Progenitor cell of endocrine pancreas (in vitro differentiated cells): Measurements from ENCODE around the gene MTHFD2. TPM values are rescaled to one million over a fixed set of nuclear protein-coding genes. Genes with fewer than 3 reads are reported as not detected.

Experiments
- DNase-seq: peaks from one replicate; pipeline ENCODE4 v3.0.0; 2021; ENCODE audit warnings: low spot score; ENCODE audit not compliant: unreplicated experiment
- H3K27ac Mint-ChIP-seq: 2 replicates; pipeline ENCODE4 v1.8.0; 2021; ENCODE audit warnings: mild to moderate bottlenecking, moderate library complexity, mixed read lengths
- H3K27me3 Mint-ChIP-seq: 2 replicates; pipeline ENCODE4 v1.8.0; 2021; ENCODE audit warnings: mixed read lengths
- H3K36me3 Mint-ChIP-seq: 2 replicates; pipeline ENCODE4 v1.8.0; 2022; ENCODE audit warnings: mixed read lengths; ENCODE audit not compliant: insufficient read depth
- H3K4me1 Mint-ChIP-seq: 2 replicates; pipeline ENCODE4 v1.8.0; 2021; ENCODE audit warnings: low read depth, mixed read lengths
- H3K4me3 Mint-ChIP-seq: 2 replicates; pipeline ENCODE4 v1.8.0; 2021; ENCODE audit warnings: low read depth, mild to moderate bottlenecking, moderate library complexity, mixed read lengths
- H3K9me3 Mint-ChIP-seq: 2 replicates; pipeline ENCODE4 v1.8.0; 2021; ENCODE audit warnings: low read depth, mixed read lengths
- CTCF ChIP-seq: fragments of 200-600 bp; sonication (generic); IDR thresholded peaks from one replicate; pipeline ENCODE4 v1.5.0; 2021; ENCODE audit warnings: antibody characterized with exemption, mild to moderate bottlenecking; ENCODE audit not compliant: unreplicated experiment
- total RNA-seq: library from RNA; stranded (reverse); gene quantifications from 2 replicates; pipeline ENCODE4 v1.2.1, GENCODE V29; 2021

Gene MTHFD2
- total RNA-seq, 1 donor from 2014 or later, result 64.9 TPM

GRCh38 chr2:74264281-74264680 lies 65.9 kb downstream of the MTHFD2 start:
- H3K36me3 Mint-ChIP-seq, result peaks cover 1% of the 10 kb centered on the region
- H3K27me3 Mint-ChIP-seq, result peaks cover 3% of the 10 kb centered on the region
- no peak overlapping the region for H3K4me3 Mint-ChIP-seq
- H3K9me3 Mint-ChIP-seq, result no peaks in the 10 kb centered on the region
- H3K27ac Mint-ChIP-seq, result no peak overlapping the region
- TF ChIP-seq CTCF, result no peak
- DNase-seq, result no peak
- peaks cover 15% of the 10 kb centered on the region for H3K4me1 Mint-ChIP-seq

- DNase-seq, result no peak
These were observed 68.7 kb downstream of the MTHFD2 start for GRCh38 chr2:74267068-74267467.

More at GRCh38 chr2:74267068-74267467, 68.7 kb downstream of the MTHFD2 start:
- H3K4me3 Mint-ChIP-seq, result no peak overlapping the region
- no peaks in the 10 kb centered on the region for H3K9me3 Mint-ChIP-seq
- H3K27me3 Mint-ChIP-seq, result no peaks in the 10 kb centered on the region
- peaks cover 2% of the 10 kb centered on the region for H3K4me1 Mint-ChIP-seq
- peak overlapping the region; percentile 65 for H3K27ac Mint-ChIP-seq
- TF ChIP-seq CTCF, result peak; percentile 55
- H3K36me3 Mint-ChIP-seq, result no peaks in the 10 kb centered on the region

Other genes with a start within 250 kb of the MTHFD2 start
- gene TET3, start 213.7 kb upstream of the MTHFD2 start, total RNA-seq, result 38.2 and 40.7 TPM in 2 replicates
- gene BOLA3, start 50.7 kb upstream of the MTHFD2 start, total RNA-seq, result 23.8 and 24.8 TPM in 2 replicates
- 93.5 and 94.9 TPM in 2 replicates for gene MOB1A, start 19.7 kb upstream of the MTHFD2 start, total RNA-seq
- gene SLC4A5, start 144.8 kb downstream of the MTHFD2 start, total RNA-seq, result 4.1 and 5.9 TPM in 2 replicates
- gene DCTN1, start 181.7 kb downstream of the MTHFD2 start, total RNA-seq, result 178 and 195 TPM in 2 replicates
- gene C2orf81, start 223.0 kb downstream of the MTHFD2 start, total RNA-seq, result 11.3 and 13.4 TPM in 2 replicates
- gene WDR54, start 223.1 kb downstream of the MTHFD2 start, total RNA-seq, result 28.1 and 30.2 TPM in 2 replicates
- gene RTKN, start 243.3 kb downstream of the MTHFD2 start, total RNA-seq, result 121 and 129 TPM in 2 replicates